ENCODE measurements around the gene RUNX3.

RUNX3 gene

GRCh38 chr1:24963943-24964693 lies 34.0 kb upstream of the RUNX3 start:
- in situ Hi-C loops (cut with MboI; ENCODE audit: low sequenced_read_pairs): no loop called here

DNA sequence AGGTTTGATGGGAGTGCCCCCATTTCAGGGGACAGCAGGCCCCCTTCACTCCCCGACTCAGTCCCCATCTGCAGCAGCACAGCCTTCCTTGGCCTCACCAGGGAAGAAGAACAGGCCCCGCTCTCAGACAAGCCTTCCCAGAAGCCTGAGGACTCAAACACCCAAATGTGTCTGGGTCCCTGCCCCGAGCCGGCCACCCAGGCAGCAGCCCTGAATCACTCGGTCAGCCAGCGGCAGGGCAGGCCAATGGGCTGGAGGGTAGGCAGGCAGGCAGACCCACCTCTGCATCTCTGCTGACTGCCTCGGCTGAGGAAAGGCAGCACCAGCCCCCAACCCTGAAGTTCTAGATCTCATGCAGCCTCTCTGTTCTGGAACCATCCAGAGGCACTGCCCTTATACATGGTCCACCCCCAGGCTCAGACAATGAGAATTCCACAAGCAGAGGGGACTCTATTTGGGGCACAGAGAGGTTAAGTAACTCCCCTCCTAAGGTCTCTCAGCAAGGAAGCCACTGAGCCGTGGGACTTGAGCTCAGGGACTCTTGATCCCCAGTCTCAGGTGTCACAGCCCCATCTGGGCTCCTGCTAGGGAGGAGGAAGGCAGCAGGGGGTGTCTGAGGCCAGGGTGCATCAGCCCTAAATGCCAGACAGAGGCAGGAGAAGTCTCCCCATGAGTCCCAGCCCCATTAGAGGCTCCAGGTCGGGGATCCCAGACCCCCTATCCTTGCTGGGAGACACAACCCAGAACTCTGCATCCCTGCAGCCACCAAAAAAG lies 33.2 kb upstream of the RUNX3 start:
- in situ Hi-C loops (cut with MboI; ENCODE audit: low sequenced_read_pairs): no loop called here

DNA sequence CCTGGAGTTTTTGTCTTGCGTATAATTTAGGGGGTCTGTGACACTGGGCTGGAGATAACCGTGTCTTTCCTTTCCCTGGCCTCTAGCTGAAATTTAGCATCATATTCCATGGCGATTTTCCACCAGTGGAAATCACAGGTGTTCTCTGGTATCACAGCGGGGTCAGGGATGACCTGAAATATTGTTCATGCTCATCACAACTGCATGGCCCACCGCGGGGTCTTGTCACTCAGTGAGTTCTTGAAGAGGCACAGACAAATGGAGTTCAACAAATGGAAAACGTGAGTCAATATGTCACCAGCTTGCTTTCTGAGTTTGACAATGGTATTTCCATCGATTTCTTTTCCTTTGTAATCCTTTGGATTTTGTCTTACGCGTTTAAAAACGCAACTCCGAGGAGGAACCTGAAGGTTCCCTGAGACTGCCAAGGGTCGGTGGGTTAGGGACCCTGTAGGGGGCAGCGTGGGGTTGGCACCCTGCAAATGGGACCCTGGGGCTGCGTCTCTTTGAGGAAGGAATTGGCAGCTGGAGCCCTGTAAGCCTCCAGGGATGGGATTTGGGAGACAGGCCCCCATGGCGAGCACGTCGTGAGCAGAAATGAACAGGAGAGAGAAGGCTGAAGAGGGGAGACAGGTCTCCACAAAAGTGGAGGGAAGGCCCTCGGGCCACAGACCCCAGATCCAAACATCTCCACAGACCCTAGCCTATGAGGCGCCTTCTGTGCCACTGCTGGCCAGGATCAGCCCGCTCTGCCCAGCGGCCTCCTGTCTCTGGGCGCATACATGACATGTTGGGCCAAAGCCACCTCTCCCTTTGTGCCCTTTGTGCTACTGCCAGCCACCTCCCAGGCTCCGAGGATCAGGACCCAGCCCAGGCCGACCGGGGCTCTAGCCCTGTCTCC lies 32.1 kb upstream of the RUNX3 start:
- in situ Hi-C loops (cut with MboI; ENCODE audit: low sequenced_read_pairs): no loop called here

DNA sequence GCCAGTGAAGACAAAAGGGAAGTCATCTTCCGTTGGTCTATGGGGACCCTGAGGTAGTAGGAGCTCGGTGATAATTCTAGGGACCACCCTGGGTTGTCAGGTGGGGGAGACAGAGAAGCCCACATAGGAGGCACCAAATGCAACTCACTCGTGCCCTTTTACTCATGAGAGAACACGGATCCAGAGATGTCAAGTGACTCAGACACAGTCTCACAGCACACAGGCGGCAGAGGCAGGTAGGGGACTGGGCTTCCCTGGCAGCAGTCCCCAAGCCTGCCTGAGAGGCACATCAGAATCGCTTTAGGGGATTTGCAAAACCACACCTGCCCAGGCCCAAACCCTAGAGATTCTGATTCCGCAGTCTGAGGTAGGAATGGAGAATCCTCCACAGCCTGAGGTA lies 31.3 kb upstream of the RUNX3 start:
- in situ Hi-C loops (cut with MboI; ENCODE audit: low sequenced_read_pairs): no loop called here

- in situ Hi-C loops (cut with MboI; ENCODE audit: low sequenced_read_pairs): no loop called here
Observed at GRCh38 chr1:24960071-24960801, 30.2 kb upstream of the RUNX3 start.

DNA sequence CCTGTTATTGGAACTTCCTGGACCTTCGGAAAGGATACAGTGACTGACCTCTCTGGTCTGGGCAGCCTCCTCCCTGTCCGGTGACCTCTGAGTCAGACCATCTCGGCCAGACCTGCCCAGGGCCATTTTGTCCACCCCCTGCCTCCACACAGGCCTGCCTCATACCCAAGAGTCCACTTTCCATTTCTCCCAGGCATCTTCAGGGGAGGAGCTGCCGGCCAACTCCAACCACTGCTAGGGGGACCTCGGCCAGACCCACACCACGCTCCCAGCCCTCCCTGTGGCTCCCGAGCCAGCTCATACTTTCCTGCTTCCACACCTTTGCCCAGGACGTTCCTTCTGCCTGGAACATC lies 29.5 kb upstream of the RUNX3 start:
- in situ Hi-C loops (cut with MboI; ENCODE audit: low sequenced_read_pairs): no loop called here

- in situ Hi-C loops (cut with MboI; ENCODE audit: low sequenced_read_pairs): no loop called here
Observed at GRCh38 chr1:24958766-24959622, 28.9 kb upstream of the RUNX3 start.

GRCh38 chr1:24957808-24958752 lies 28.0 kb upstream of the RUNX3 start:
- in situ Hi-C loops (cut with MboI; ENCODE audit: low sequenced_read_pairs): no loop called here

- in situ Hi-C loops (cut with MboI; ENCODE audit: low sequenced_read_pairs): no loop called here
Observed at GRCh38 chr1:24957016-24957807, 27.1 kb upstream of the RUNX3 start.

DNA sequence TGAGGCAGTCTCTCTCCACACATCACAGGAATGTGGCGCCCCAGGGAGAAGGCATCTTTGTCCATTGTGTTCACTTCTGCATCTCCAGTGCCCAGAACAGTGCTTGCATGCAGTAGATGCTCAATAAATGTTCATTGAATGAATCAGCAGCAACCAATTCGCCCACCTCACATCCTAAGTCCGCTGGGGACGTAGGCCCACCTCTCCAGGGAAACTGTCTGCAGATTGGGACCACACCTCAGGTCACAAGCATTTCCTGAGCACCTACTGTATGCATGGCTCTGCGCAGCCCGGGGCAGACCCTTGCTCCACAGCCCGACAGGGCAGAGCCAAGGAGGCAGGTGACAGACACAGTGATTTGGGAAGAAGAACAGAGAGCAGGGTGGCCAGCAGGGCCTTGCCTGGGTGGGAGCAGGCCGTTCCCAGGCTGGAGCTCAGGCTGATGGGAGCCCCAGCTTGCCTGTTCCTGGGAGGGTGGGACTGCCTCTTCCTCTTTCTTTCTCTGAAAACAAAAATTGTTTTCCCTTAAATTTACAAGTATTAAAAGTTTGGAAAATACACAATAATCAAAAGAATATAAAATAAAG lies 25.8 kb upstream of the RUNX3 start:
- in situ Hi-C loops (cut with MboI; ENCODE audit: low sequenced_read_pairs): no loop called here

- in situ Hi-C loops (cut with MboI; ENCODE audit: low sequenced_read_pairs): no loop called here
Observed at GRCh38 chr1:24955161-24955560, 25.1 kb upstream of the RUNX3 start.

DNA sequence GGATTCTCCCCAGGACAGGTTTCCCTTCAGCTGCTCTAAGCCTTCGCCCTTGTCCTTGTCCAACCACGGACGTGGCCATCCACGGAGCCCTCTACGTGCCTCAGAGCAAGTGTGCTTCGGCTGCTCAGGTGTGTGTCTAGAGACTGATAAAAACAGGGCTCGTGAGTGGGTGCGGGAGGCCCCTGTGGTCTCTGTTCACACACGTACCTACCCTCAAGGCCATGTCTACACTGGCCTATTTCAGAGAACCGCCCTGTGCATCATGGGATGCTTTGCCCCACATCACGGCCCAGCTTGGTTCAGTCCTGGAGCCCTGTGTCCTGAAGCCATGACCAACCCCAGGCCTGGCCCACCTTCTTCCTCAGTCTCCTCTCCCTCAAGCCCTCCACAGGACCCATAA lies 24.6 kb upstream of the RUNX3 start:
- in situ Hi-C loops (cut with MboI; ENCODE audit: low sequenced_read_pairs): no loop called here

DNA sequence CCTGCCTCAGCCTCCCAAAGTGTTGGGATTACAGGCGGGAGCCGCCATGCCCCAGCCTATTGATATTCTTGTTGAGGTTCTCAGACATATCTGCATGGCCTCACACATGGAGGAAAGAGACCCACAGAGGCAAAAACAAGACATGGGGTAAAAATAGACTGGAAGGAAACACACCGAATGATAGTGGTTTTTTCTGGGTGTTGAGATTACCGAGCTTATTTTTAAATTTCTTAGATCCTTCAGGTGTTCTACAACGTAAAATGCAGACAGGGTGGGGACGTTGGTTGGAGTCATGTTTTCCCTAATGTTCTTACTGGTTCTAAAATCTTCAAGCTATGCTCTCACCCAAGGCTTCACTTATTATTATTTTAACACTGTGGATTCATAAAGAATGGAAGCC lies 23.9 kb upstream of the RUNX3 start:
- in situ Hi-C loops (cut with MboI; ENCODE audit: low sequenced_read_pairs): no loop called here

DNA sequence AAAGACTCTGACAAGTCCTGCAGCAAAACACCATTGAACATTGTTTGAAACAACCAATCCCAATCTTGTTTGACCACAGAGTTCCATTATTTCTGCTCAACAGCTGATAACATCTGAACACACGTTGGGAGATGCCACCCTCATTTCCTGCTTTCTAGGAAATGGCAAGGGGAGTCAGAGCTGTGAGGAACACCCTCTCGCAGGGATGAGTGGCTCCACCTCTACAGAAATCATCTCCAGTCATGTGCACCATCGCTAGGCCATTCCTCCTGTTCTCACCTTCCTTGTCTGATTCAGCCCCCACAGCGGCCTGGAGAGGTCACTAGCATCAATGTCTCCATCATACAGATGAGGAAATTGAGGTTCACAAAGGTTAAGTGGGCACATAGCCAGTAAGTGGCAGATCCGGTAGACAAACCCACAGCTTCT lies 22.4 kb upstream of the RUNX3 start:
- in situ Hi-C loops (cut with MboI; ENCODE audit: low sequenced_read_pairs): no loop called here

GRCh38 chr1:24951810-24952412 lies 21.8 kb upstream of the RUNX3 start:
- in situ Hi-C loops (cut with MboI; ENCODE audit: low sequenced_read_pairs): no loop called here

DNA sequence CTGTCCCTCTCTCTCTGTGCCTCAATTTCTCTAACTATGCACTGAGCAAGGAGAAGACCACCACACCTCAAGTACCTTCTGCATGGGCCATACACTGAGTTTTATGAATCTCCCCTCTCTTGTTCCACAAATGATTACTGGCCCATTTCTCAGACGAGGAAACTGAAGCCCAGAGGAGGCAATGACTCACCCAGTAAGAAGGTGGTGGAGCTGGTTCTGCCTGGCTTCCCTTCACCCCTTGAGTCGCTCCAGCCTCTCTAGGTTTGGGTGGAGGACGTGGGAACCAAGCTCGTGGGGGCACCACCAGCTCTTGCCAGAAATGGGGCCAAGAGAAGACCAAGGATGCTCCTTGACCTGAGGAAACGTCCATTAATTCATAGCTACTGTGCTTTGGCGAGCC lies 21.3 kb upstream of the RUNX3 start:
- in situ Hi-C loops (cut with MboI; ENCODE audit: low sequenced_read_pairs): no loop called here

DNA sequence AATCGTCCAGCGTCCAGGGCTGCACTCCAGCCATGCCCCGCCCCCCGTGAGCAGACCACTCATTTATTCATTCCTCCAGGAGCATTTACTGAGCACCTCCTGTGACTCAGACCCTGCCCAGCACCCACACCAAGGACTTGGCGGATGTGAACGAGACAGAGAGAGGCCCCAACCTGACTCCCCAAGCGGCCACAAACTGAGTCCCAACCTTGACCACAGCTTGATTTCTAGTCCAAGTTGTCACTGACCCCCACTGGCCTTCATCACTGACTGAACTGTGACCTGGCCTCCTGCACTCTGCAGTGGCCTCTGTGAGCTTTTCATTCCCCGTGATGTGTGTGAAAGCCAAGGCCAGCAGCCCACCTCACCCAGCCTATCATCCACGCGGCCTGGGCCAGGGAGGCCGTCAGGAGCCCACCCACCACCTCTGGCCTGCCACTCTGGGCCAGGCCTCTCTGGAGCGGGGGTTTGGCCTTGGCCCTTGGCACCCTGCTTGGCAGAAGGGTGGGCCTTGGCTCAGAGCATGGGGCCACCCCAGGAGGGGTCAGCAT lies 19.3 kb upstream of the RUNX3 start:
- in situ Hi-C loops (cut with MboI; ENCODE audit: low sequenced_read_pairs): no loop called here

Measured in hTERT RPE-1 (cell line).